NCI-H82 treated with DMSO at 0.1 percent for 48 hours (cell line): ENCODE results near the gene TXNRD1.
"Not testable (repeated sequence)": the region's sequence is repeated elsewhere in the genome, so short reads cannot be mapped to it uniquely, and the experiment has no call there.

Experiments used
- DNase-seq: peaks from one replicate; lab custom pipeline; 2025; ENCODE audit not compliant: unreplicated experiment; lab: John Stamatoyannopoulos, UW

Gene TXNRD1

DNA sequence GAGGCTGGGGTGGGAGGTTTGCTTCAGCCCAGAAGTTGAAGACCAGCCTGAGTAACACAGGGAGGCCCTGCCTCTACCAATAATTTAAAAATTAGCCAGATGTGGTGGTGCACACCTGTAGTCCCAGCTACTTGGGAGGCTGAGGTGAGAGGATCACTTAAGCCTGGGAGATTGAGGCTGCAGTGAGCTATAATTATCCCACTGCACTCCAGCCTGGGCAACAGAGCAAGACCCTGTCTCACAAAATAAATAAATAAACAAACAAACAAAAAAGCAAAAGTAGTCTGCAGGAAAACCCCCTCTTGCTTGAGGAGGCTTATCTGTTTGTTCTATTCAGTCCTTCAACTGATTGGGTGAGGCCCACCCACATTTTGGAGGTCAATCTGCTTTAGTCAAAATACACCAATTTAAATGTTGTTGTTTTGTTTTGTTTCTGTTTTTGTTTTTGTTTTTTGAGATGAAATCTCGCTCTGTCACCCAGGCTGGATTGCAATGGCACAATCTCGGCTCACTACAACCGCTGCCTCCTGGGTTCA is 24.9 kb upstream of the TXNRD1 start:
- DNase-seq = no peak

- DNase-seq = no peak
Measured at GRCh38 chr12:104197264-104197663, 18.3 kb upstream of the TXNRD1 start.

GRCh38 chr12:104199964-104200363 is 15.6 kb upstream of the TXNRD1 start:
- DNase-seq = no peak

DNA sequence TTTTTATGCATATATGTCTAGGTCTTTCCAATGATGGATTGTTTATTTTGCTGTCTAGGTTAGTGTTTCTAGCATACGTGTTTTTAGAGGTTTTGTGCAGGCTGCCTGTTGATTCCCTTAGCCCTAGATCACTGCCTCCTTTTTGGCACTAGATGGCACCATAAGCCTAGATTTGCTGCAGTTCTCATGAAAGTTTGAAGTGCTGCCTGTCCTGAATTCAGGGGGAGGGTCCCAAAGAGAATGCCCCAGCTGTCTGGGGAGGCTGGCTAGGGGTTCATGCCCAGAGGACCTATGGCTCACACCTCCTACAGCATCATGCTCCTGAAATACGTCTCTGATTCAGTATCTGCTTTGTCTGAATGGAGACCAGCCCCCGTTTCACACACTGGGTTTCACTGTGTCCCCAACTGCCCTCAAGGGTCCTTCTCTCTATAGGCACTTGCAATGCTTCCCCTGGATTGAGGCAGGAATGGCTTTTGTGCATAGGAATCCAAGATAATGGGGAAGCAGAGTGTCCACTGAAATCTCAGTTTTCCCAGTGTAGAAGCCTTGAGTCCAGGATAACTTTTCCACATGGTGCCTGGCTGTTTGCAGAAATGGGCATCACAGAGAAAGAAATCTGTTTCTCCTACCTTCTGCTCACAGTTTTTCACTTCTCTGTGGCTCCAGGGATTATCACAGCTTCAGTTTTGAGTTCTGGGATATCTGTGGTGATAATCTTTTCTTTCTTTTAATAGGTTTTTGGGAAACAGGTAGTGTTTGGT is 14.2 kb upstream of the TXNRD1 start:
- peak; percentile 29 for DNase-seq

DNA sequence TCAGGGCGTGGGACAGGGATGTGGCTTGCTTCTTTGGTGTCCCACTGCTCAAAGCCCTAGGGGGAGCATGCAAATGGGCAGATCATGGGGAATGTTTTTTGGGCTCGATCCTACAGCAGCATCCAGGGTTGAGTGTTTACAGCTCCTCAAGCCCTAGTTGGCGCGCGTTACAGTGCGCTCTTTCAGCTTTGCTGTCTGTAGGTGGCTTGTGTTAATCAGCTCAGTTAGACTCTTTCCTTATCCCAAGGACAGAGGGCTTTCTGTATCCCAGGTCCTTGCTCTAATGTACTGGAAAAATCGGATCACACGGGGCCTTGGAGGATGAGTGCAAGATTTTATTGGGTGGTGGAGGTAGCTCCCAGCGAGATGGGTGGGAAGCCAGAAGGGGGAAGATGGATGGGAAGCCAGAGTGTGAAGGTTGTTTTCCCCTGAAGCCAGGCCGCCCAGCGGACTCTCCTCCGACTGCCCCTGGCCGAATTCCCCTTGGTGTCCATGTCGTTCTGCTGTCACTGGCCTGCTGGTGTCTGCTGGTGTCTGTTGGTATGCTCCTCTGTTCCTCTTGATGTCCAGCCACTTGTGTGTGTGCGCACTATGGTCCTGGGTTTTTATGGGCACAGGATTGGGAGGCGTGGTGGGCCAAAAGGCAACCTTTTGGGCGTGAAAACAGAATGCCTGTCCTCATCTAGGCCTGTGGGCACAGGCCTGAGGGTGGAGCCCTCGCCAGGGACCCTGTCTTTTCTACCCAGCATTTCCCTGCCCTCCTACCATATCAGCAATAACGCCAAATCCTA is 10.7 kb upstream of the TXNRD1 start:
- DNase-seq = no peak

- no peak for DNase-seq
Measured at GRCh38 chr12:104207416-104208205, 8.0 kb upstream of the TXNRD1 start.

DNA sequence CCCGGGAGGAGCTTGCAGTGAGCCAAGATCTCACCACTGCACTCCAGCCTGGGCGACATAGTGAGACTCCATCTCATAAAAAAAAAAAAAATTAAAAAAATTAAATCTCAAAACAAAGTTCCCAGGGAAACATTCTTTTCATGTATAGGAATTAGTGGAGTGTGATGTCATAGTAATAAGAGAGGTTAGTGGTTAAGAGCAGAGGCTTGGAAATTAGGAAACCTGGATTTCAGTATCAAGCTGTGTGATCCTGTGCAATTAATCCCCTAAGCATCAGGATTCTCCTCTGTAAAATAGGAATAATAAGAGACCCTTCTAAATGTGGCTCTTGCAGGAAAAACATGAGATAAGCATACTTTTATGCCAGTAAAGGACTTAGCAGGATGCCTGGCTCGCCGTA is 3.1 kb upstream of the TXNRD1 start:
- DNase-seq = no peak

DNA sequence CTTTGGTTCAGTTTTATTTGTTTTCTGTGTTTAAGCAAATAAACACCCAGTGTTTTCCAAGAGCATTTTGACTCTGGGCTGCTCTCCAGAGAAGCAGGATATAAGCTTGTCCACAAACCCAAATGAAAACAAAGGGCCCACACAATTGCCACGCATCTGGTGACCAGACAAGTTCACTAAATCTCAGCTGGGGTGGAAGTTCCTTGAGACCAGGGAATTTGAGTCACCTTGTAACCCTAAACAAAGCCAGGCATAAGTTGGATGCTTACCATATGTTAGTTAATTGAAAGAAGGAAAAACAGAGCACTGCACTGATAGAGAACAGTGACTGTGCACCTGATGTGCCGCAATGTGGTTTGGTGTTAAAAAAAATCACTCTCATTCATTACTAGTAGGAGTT is 1.6 kb upstream of the TXNRD1 start:
- DNase-seq = no peak

- DNase-seq = no peak
Measured at GRCh38 chr12:104216521-104216924, 944 bp downstream of the TXNRD1 start.

DNA sequence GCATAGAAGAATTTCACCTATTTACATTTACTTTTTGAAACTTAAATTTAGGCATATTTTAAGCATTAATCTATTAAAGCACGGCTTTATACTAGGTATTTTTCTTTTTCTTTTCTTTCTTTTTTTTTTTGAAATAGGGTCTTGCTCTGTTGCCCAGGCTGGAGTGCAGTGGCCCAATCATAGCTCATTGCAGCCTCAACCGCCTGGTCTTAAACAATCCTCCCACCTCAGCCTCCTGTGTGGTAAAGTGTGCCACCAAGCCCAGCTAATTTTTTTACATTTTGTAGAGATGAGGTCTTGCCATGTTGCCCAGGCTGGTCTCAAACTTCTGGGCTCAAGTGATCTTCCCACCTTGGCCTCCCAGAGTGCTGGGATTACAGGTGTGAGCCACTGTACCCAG is 2.9 kb downstream of the TXNRD1 start:
- not testable (repeated sequence) for DNase-seq

GRCh38 chr12:104218935-104219334 is 3.4 kb downstream of the TXNRD1 start:
- DNase-seq = no peak

GRCh38 chr12:104219361-104219892 is 3.8 kb downstream of the TXNRD1 start:
- DNase-seq = no peak

DNA sequence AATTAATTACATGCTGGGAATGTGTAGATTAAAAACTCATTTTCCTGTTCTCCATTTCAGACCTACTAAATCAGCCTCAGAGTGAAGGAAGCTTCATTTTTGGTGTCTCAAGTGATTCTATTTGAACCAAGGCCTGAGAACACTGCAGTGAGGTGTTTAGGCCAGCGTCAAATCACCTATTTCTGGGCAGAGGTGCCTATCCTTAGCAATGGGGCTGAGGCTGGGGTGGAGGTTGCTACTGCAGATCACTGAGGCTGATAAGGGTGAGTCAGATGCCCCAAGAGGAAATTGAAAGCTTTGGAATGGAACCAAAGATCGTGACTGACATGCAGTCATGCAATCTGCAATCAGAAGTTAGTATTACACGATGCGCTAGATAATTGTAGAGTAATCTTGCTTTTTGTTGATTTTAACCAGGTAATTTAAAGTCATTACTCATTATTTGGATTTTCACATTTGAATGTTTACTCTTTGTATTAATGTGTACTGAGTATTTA is 4.4 kb downstream of the TXNRD1 start:
- DNase-seq = no peak

DNA sequence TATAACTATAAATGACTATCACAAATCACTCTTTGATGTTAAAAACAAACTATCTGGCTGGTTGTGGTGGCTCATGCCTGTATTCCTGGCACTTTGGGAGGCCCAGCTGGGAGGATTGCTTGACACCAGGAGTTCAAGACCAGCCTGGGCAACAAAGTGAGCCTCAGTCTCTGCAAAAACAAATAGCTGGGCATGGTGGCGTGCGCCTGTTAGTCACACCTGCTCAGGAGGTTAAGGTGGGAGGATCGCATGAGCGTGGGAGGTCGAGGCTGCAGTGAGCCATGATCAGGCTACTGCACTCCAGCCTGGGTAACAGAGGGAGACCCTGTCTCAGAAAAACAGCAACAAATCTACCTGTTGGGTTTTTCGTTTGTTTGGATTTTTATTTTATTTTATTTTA is 5.4 kb downstream of the TXNRD1 start:
- no peak for DNase-seq

- DNase-seq = no peak
Measured at GRCh38 chr12:104222976-104223375, 7.4 kb downstream of the TXNRD1 start.

- DNase-seq = no peak
Measured at GRCh38 chr12:104223712-104224111, 8.1 kb downstream of the TXNRD1 start.

- no peak for DNase-seq
Measured at GRCh38 chr12:104226672-104227071, 11.1 kb downstream of the TXNRD1 start.

- DNase-seq = no peak
Measured at GRCh38 chr12:104230304-104231095, 14.9 kb downstream of the TXNRD1 start.

GRCh38 chr12:104232609-104233280 is 17.2 kb downstream of the TXNRD1 start:
- no peak for DNase-seq
